HEK293 (cell line): ENCODE results near the gene PIGR.

ENCODE experiments used
- CTCF ChIA-PET: fragments of 350-600 bp; formaldehyde crosslinking; extraction: SDS; loops from one replicate; lab custom pipeline; 2021; ENCODE audit warnings: antibody characterized with exemption; lab: Yijun Ruan, JAX
- POLR2A ChIA-PET: fragments of 300-600 bp; formaldehyde crosslinking; extraction: SDS; loops from one replicate; lab custom pipeline; 2020; ENCODE audit warnings: antibody characterized with exemption, inconsistent platforms; lab: Yijun Ruan, JAX
- H3K27ac ChIP-seq: fragments of 200-500 bp; sonication (Bioruptor generic); 2 replicates; pipeline ENCODE4 v1.5.1; 2014; ENCODE audit warnings: low read depth, low read length, control low read depth, inconsistent platforms; ENCODE audit errors: extremely low read depth
- H3K36me3 ChIP-seq, 2 experiments: fragments of 200-500 bp in 1 of 2; sonication (Bioruptor generic) in 1 of 2; 1 replicate in 1 of 2; 2 replicates in 1 of 2; pipeline ENCODE4 v1.5.1; 2014 to 2017; ENCODE audit warnings: inconsistent platforms in 2 of 2, low read length in 2 of 2; ENCODE audit not compliant: control insufficient read depth in 2 of 2, insufficient read depth in 1 of 2
- H3K4me1 ChIP-seq: fragments of 200-500 bp; sonication (Bioruptor generic); 2 replicates; pipeline ENCODE4 v1.5.1; 2014; ENCODE audit warnings: mild to moderate bottlenecking, low read length, inconsistent platforms; ENCODE audit not compliant: control insufficient read depth, insufficient read depth
- H3K4me3 ChIP-seq: 2 replicates; pipeline ENCODE4 v1.5.1; 2011; ENCODE audit warnings: low read depth, mild to moderate bottlenecking, control low read depth, low read length, moderate library complexity
- H3K9me3 ChIP-seq: fragments of 200-500 bp; sonication (Bioruptor generic); 2 replicates; pipeline ENCODE4 v1.5.1; 2014; ENCODE audit warnings: low read depth, low read length, inconsistent platforms; ENCODE audit not compliant: control insufficient read depth, insufficient read depth
- SP2 ChIP-seq: fragments of 450-650 bp; formaldehyde crosslinking; IDR thresholded peaks from 2 replicates; pipeline ENCODE4 v1.5.1; 2016; ENCODE audit warnings: missing biosample characterization, missing genetic modification characterization
- ZBTB20 ChIP-seq: fragments of 450-650 bp; formaldehyde crosslinking; IDR thresholded peaks from 2 replicates; pipeline ENCODE4 v1.5.1; 2016; ENCODE audit warnings: missing biosample characterization, missing genetic modification characterization
- ZFP3 ChIP-seq: fragments of 450-650 bp; formaldehyde crosslinking; IDR thresholded peaks from 2 replicates; pipeline ENCODE4 v1.5.1; 2016; ENCODE audit warnings: low read depth, missing biosample characterization, missing genetic modification characterization
- ZNF155 ChIP-seq: fragments of 450-650 bp; formaldehyde crosslinking; IDR thresholded peaks from 2 replicates; pipeline ENCODE4 v1.5.1; 2016; ENCODE audit warnings: missing biosample characterization, missing genetic modification characterization
- ZNF24 ChIP-seq: fragments of 450-650 bp; formaldehyde crosslinking; IDR thresholded peaks from 2 replicates; pipeline ENCODE4 v1.5.1; 2016; ENCODE audit warnings: missing biosample characterization, missing genetic modification characterization
- ZNF302 ChIP-seq: fragments of 450-650 bp; formaldehyde crosslinking; IDR thresholded peaks from 2 replicates; pipeline ENCODE4 v1.5.1; 2016; ENCODE audit warnings: missing biosample characterization, missing genetic modification characterization, low read depth
- ZNF404 ChIP-seq: fragments of 450-650 bp; formaldehyde crosslinking; IDR thresholded peaks from 2 replicates; pipeline ENCODE4 v1.5.1; 2017; ENCODE audit warnings: missing biosample characterization, missing genetic modification characterization
- ZNF416 ChIP-seq: fragments of 450-650 bp; formaldehyde crosslinking; IDR thresholded peaks from 2 replicates; pipeline ENCODE4 v1.5.1; 2016; ENCODE audit warnings: missing biosample characterization, missing genetic modification characterization
- ZNF501 ChIP-seq: fragments of 450-650 bp; formaldehyde crosslinking; IDR thresholded peaks from 2 replicates; pipeline ENCODE4 v1.5.1; 2016; ENCODE audit warnings: missing biosample characterization, missing genetic modification characterization
- ZNF610 ChIP-seq: fragments of 450-650 bp; formaldehyde crosslinking; IDR thresholded peaks from 2 replicates; pipeline ENCODE4 v1.5.1; 2016; ENCODE audit warnings: missing biosample characterization, missing genetic modification characterization, borderline replicate concordance
- ZNF629 ChIP-seq: fragments of 450-650 bp; formaldehyde crosslinking; IDR thresholded peaks from 2 replicates; pipeline ENCODE4 v1.5.1; 2017; ENCODE audit warnings: missing biosample characterization, missing genetic modification characterization
- ZNF664 ChIP-seq: fragments of 450-650 bp; formaldehyde crosslinking; IDR thresholded peaks from 2 replicates; pipeline ENCODE4 v1.5.1; 2016; ENCODE audit warnings: missing biosample characterization, missing genetic modification characterization
- ZNF707 ChIP-seq: fragments of 450-650 bp; formaldehyde crosslinking; IDR thresholded peaks from 2 replicates; pipeline ENCODE4 v1.5.1; 2016; ENCODE audit warnings: missing biosample characterization, missing genetic modification characterization
- ZNF747 ChIP-seq: fragments of 450-650 bp; formaldehyde crosslinking; IDR thresholded peaks from 2 replicates; pipeline ENCODE4 v1.5.1; 2016; ENCODE audit warnings: missing biosample characterization, missing genetic modification characterization
- ZNF791 ChIP-seq: fragments of 450-650 bp; formaldehyde crosslinking; IDR thresholded peaks from 2 replicates; pipeline ENCODE4 v1.5.1; 2016; ENCODE audit warnings: missing biosample characterization, missing genetic modification characterization
- ZSCAN16 ChIP-seq: fragments of 450-650 bp; formaldehyde crosslinking; IDR thresholded peaks from 2 replicates; pipeline ENCODE4 v1.5.1; 2016; ENCODE audit warnings: missing biosample characterization, missing genetic modification characterization
- TF ChIP-seq, protein P1 (sequence below): fragments of 450-650 bp; formaldehyde crosslinking; IDR thresholded peaks from 2 replicates; pipeline ENCODE4 v1.5.1; 2016; ENCODE audit warnings: missing biosample characterization, missing genetic modification characterization
- TF ChIP-seq, protein P2 (sequence below): IDR thresholded peaks from 2 replicates; pipeline ENCODE4 v1.6.1; 2011; ENCODE audit warnings: mild to moderate bottlenecking, low read depth, low read length, borderline replicate concordance
- TF ChIP-seq, protein P3 (sequence below): fragments of 450-650 bp; formaldehyde crosslinking; IDR thresholded peaks from 2 replicates; pipeline ENCODE4 v1.5.1; 2016; ENCODE audit warnings: missing biosample characterization, missing genetic modification characterization
- TF ChIP-seq, protein P4 (sequence below): fragments of 450-650 bp; formaldehyde crosslinking; IDR thresholded peaks from 2 replicates; pipeline ENCODE4 v1.5.1; 2017; ENCODE audit warnings: missing biosample characterization, missing genetic modification characterization
- TF ChIP-seq, protein P5 (sequence below): fragments of 450-650 bp; formaldehyde crosslinking; IDR thresholded peaks from 2 replicates; pipeline ENCODE4 v1.5.1; 2016; ENCODE audit warnings: missing biosample characterization, missing genetic modification characterization
- TF ChIP-seq, protein P6 (sequence below): fragments of 450-650 bp; formaldehyde crosslinking; IDR thresholded peaks from 2 replicates; pipeline ENCODE4 v1.5.1; 2016; ENCODE audit warnings: missing biosample characterization, missing genetic modification characterization

The PIGR gene

DNA sequence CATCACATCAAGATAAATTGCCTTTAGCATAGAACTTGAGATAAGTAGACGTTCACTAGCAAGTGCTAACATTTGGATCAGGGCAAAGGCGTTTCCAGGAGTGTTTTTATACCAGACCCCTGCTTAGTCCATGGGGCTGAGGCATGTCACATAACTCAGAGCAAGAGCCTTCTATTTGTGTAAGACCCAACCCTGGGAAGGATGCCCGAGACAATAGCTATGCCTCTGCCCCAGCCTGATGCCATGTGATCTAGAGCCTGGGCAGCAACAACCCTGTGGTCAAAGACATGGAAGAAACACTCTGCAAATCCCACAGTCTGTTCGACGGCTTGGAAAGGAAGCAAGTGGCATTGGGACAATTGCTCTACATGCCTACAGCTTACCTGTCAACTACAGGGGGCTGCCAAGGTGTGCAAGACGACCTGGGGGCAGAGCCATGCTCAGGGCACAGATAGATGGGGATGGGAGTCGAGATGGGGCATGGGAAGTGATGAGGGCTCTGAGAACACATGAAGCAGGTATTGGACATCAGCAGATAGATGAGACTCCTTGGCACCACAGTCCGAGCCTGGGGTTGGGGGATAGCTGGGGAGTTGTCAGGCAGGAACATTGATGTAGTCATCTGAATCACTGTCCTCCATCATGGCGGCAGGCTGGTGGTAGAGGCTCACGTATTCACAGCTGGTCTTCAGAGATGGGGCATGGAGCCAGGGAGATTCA, 41.7 kb downstream of the PIGR start:
- Histone ChIP-seq H3K4me1 (no peaks in the 10 kb centered on the region), H3K9me3 (no peaks in the 10 kb centered on the region), H3K4me3 (no peak overlapping the region), H3K36me3 (no peaks in the 10 kb centered on the region), H3K27ac (no peak overlapping the region)
- ChIA-PET CTCF (interaction anchor here (1.0 to 2.8 kb wide), 4 partner anchors 40 to 399 kb away, joined by 3 to 13 read pairs (median 4); partner anchors contain the start of gene IL20), POLR2A (no interaction called here)
- no peak for TF ChIP-seq ZNF747 (tag by site-specific recombination)
- TF ChIP-seq ZSCAN16 (tag by site-specific recombination): no peak
- TF ChIP-seq ZNF302 (tag by site-specific recombination): no peak
- no peak for TF ChIP-seq ZNF791 (tag by site-specific recombination)
- TF ChIP-seq ZNF501 (tag by site-specific recombination): no peak
- TF ChIP-seq ZNF664 (tag by site-specific recombination): no peak
- TF ChIP-seq ZNF416 (tag by site-specific recombination): no peak
- TF ChIP-seq, protein P1, sequence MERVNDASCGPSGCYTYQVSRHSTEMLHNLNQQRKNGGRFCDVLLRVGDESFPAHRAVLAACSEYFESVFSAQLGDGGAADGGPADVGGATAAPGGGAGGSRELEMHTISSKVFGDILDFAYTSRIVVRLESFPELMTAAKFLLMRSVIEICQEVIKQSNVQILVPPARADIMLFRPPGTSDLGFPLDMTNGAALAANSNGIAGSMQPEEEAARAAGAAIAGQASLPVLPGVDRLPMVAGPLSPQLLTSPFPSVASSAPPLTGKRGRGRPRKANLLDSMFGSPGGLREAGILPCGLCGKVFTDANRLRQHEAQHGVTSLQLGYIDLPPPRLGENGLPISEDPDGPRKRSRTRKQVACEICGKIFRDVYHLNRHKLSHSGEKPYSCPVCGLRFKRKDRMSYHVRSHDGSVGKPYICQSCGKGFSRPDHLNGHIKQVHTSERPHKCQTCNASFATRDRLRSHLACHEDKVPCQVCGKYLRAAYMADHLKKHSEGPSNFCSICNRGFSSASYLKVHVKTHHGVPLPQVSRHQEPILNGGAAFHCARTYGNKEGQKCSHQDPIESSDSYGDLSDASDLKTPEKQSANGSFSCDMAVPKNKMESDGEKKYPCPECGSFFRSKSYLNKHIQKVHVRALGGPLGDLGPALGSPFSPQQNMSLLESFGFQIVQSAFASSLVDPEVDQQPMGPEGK (tag by site-specific recombination): no peak
- no peak for TF ChIP-seq SP2 (tag by site-specific recombination)
- TF ChIP-seq, protein P2, sequence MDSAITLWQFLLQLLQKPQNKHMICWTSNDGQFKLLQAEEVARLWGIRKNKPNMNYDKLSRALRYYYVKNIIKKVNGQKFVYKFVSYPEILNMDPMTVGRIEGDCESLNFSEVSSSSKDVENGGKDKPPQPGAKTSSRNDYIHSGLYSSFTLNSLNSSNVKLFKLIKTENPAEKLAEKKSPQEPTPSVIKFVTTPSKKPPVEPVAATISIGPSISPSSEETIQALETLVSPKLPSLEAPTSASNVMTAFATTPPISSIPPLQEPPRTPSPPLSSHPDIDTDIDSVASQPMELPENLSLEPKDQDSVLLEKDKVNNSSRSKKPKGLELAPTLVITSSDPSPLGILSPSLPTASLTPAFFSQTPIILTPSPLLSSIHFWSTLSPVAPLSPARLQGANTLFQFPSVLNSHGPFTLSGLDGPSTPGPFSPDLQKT: no peak
- TF ChIP-seq ZNF24 (tag by site-specific recombination): no peak
- TF ChIP-seq ZNF610 (tag by site-specific recombination): no peak
- no peak for TF ChIP-seq ZNF155 (tag by site-specific recombination)
- TF ChIP-seq, protein P3, sequence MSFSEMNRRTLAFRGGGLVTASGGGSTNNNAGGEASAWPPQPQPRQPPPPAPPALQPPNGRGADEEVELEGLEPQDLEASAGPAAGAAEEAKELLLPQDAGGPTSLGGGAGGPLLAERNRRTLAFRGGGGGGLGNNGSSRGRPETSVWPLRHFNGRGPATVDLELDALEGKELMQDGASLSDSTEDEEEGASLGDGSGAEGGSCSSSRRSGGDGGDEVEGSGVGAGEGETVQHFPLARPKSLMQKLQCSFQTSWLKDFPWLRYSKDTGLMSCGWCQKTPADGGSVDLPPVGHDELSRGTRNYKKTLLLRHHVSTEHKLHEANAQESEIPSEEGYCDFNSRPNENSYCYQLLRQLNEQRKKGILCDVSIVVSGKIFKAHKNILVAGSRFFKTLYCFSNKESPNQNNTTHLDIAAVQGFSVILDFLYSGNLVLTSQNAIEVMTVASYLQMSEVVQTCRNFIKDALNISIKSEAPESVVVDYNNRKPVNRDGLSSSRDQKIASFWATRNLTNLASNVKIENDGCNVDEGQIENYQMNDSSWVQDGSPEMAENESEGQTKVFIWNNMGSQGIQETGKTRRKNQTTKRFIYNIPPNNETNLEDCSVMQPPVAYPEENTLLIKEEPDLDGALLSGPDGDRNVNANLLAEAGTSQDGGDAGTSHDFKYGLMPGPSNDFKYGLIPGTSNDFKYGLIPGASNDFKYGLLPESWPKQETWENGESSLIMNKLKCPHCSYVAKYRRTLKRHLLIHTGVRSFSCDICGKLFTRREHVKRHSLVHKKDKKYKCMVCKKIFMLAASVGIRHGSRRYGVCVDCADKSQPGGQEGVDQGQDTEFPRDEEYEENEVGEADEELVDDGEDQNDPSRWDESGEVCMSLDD: no peak
- no peak for TF ChIP-seq ZFP3 (tag by site-specific recombination)
- TF ChIP-seq, protein P4, sequence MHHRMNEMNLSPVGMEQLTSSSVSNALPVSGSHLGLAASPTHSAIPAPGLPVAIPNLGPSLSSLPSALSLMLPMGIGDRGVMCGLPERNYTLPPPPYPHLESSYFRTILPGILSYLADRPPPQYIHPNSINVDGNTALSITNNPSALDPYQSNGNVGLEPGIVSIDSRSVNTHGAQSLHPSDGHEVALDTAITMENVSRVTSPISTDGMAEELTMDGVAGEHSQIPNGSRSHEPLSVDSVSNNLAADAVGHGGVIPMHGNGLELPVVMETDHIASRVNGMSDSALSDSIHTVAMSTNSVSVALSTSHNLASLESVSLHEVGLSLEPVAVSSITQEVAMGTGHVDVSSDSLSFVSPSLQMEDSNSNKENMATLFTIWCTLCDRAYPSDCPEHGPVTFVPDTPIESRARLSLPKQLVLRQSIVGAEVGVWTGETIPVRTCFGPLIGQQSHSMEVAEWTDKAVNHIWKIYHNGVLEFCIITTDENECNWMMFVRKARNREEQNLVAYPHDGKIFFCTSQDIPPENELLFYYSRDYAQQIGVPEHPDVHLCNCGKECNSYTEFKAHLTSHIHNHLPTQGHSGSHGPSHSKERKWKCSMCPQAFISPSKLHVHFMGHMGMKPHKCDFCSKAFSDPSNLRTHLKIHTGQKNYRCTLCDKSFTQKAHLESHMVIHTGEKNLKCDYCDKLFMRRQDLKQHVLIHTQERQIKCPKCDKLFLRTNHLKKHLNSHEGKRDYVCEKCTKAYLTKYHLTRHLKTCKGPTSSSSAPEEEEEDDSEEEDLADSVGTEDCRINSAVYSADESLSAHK (tag by site-specific recombination): no peak

DNA sequence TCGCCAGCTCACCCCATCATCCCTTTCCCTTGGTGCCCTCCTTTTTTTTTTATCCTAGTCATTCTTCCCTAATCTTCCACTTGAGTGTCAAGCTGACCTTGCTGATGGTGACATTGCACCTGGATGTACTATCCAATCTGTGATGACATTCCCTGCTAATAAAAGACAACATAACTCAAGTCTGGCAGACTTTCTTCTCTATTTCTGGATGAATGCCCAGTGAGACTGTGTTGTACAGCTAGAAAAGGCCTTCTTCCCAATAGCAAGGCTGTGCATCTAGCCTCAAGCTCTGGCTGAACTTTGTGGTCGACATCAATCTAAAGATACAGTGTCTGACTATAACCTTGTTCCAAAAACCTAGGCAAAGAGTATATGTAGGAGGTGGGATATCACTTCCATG, 42.6 kb downstream of the PIGR start:
- Histone ChIP-seq H3K4me1 (no peaks in the 10 kb centered on the region), H3K27ac (no peak overlapping the region), H3K4me3 (no peak overlapping the region), H3K9me3 (no peaks in the 10 kb centered on the region), H3K36me3 (no peaks in the 10 kb centered on the region)
- CTCF ChIA-PET: interaction anchor here (0.8 kb wide), 1 partner anchor 9 kb away, joined by 3 read pairs; no protein-coding TSS in a partner anchor
- POLR2A ChIA-PET: no interaction called here
- TF ChIP-seq ZNF629 (no peak), ZNF404 (tag by site-specific recombination) (no peak), ZNF707 (tag by site-specific recombination) (no peak), ZBTB20 (tag by site-specific recombination) (no peak)
- TF ChIP-seq, protein P5, sequence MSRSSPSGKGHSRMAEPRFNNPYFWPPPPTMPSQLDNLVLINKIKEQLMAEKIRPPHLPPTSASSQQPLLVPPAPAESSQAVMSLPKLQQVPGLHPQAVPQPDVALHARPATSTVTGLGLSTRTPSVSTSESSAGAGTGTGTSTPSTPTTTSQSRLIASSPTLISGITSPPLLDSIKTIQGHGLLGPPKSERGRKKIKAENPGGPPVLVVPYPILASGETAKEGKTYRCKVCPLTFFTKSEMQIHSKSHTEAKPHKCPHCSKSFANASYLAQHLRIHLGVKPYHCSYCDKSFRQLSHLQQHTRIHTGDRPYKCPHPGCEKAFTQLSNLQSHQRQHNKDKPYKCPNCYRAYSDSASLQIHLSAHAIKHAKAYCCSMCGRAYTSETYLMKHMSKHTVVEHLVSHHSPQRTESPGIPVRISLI (tag by site-specific recombination): no peak
- TF ChIP-seq, protein P6, sequence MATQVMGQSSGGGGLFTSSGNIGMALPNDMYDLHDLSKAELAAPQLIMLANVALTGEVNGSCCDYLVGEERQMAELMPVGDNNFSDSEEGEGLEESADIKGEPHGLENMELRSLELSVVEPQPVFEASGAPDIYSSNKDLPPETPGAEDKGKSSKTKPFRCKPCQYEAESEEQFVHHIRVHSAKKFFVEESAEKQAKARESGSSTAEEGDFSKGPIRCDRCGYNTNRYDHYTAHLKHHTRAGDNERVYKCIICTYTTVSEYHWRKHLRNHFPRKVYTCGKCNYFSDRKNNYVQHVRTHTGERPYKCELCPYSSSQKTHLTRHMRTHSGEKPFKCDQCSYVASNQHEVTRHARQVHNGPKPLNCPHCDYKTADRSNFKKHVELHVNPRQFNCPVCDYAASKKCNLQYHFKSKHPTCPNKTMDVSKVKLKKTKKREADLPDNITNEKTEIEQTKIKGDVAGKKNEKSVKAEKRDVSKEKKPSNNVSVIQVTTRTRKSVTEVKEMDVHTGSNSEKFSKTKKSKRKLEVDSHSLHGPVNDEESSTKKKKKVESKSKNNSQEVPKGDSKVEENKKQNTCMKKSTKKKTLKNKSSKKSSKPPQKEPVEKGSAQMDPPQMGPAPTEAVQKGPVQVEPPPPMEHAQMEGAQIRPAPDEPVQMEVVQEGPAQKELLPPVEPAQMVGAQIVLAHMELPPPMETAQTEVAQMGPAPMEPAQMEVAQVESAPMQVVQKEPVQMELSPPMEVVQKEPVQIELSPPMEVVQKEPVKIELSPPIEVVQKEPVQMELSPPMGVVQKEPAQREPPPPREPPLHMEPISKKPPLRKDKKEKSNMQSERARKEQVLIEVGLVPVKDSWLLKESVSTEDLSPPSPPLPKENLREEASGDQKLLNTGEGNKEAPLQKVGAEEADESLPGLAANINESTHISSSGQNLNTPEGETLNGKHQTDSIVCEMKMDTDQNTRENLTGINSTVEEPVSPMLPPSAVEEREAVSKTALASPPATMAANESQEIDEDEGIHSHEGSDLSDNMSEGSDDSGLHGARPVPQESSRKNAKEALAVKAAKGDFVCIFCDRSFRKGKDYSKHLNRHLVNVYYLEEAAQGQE (tag by site-specific recombination): no peak
